HG02973 (cell line): ENCODE results near the gene SRD5A2.

ENCODE experiments used
- ATAC-seq: cut with Tn5 transposase; IDR thresholded peaks from one replicate; pipeline ENCODE4 v1.9.1; 2021; ENCODE audit warnings: moderate library complexity; ENCODE audit not compliant: unreplicated experiment

SRD5A2 gene

GRCh38 chr2:31474296-31474695, 106.4 kb downstream of the SRD5A2 start:
- no peak for ATAC-seq
